ENCODE measurements around the gene TRPM4.

Gene TRPM4

DNA sequence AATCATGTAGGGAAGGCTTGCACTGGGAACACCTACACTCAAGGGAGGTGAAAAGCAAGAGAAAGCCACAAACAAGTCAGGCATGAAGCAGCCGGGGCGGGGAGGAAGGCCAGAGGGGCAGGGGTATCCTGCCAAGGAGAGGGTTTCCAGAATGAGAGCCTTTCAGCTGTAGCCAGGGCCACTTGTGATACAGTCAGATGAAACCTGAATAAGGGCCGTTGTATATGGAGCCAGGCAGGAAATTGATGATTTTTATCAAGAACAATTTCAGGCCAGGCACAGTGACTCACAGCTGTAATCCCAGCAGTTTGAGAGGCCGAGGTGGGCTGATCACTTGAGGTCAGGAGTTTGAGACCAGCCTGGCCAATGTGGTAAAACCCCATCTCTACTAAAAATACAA, 4.4 kb downstream of the TRPM4 start:
- Histone ChIP-seq H3K4me2 (ENCODE audit: insufficient read depth, low read length) (no peak overlapping the region), H3K27ac (ENCODE audit: low read length) (no peak overlapping the region), H3K9ac (ENCODE audit: low read depth, low read length) (no peak overlapping the region), H2AFZ (ENCODE audit: low read depth, low read length) (no peak overlapping the region), H3K36me3 (ENCODE audit: insufficient read depth, low read length) (no peaks in the 10 kb centered on the region), H3K79me2 (ENCODE audit: insufficient read depth, low read length) (no peaks in the 10 kb centered on the region), H3K4me1 (ENCODE audit: insufficient read depth, low read length) (peaks cover 7% of the 10 kb centered on the region), H3K27me3 (ENCODE audit: insufficient read depth, low read length, poor library complexity) (peaks cover 12% of the 10 kb centered on the region), H3K9me3 (ENCODE audit: insufficient read depth, low read length, severe bottlenecking) (no peaks in the 10 kb centered on the region), H4K20me1 (ENCODE audit: insufficient read depth, low read length) (no peaks in the 10 kb centered on the region), H3K4me3 (ENCODE audit: low read depth in 1 of 2, low read length in 2 of 2) (no peak overlapping the region)
- DNase-seq (no peak), ATAC-seq (ENCODE audit: insufficient read depth, low read depth) (no peak)
- no peak for TF ChIP-seq EZH2 (IDR thresholded peaks at IDR 0.05; ENCODE audit: borderline replicate concordance, low read depth, low read length, severe bottlenecking)
- TF ChIP-seq, protein P1, sequence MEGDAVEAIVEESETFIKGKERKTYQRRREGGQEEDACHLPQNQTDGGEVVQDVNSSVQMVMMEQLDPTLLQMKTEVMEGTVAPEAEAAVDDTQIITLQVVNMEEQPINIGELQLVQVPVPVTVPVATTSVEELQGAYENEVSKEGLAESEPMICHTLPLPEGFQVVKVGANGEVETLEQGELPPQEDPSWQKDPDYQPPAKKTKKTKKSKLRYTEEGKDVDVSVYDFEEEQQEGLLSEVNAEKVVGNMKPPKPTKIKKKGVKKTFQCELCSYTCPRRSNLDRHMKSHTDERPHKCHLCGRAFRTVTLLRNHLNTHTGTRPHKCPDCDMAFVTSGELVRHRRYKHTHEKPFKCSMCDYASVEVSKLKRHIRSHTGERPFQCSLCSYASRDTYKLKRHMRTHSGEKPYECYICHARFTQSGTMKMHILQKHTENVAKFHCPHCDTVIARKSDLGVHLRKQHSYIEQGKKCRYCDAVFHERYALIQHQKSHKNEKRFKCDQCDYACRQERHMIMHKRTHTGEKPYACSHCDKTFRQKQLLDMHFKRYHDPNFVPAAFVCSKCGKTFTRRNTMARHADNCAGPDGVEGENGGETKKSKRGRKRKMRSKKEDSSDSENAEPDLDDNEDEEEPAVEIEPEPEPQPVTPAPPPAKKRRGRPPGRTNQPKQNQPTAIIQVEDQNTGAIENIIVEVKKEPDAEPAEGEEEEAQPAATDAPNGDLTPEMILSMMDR (IDR thresholded peaks at IDR 0.05; ENCODE audit: borderline replicate concordance, extremely low read depth, low read length, poor library complexity, severe bottlenecking) = no peak

DNA sequence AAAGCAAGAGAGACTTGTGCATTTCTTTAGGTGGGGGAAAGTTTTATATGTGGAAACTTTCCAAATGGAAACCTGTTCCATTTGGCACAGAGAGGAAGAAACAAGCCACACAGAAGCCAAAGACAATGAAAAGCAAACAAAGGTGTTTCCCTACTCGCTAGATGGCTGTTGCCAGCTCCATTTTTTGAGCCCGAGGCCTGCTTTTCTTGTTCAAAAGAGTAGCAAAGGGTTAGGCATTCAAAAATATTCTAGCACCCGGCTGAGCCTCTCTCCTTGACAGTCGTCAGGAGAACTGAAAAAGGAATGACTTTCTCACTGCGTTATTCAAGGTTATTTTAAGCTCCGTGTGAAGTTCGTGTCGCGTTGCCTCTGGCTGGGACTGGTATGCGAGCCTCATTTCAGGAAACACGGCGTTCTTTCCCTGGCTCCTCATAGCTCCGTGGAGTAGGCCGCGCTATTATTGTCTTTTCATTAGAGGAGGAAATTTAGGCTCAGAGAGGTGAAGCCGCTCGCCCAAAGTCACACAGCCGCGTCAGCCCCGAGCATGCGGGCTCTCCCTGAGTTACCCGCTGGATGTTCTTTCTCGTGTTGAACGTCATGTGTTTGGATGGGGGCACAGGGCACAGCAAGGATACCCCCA, 7.6 kb downstream of the TRPM4 start:
- Histone ChIP-seq H3K9ac (ENCODE audit: low read depth, low read length) (no peak overlapping the region), H3K36me3 (ENCODE audit: insufficient read depth, low read length) (no peaks in the 10 kb centered on the region), H3K9me3 (ENCODE audit: insufficient read depth, low read length, severe bottlenecking) (no peaks in the 10 kb centered on the region), H3K27ac (ENCODE audit: low read length) (no peak overlapping the region), H3K27me3 (ENCODE audit: insufficient read depth, low read length, poor library complexity) (no peaks in the 10 kb centered on the region), H2AFZ (ENCODE audit: low read depth, low read length) (no peak overlapping the region), H3K4me1 (ENCODE audit: insufficient read depth, low read length) (no peaks in the 10 kb centered on the region), H3K79me2 (ENCODE audit: insufficient read depth, low read length) (no peaks in the 10 kb centered on the region), H3K4me2 (ENCODE audit: insufficient read depth, low read length) (no peak overlapping the region), H3K4me3 (ENCODE audit: low read depth in 1 of 2, low read length in 2 of 2) (no peak overlapping the region), H4K20me1 (ENCODE audit: insufficient read depth, low read length) (no peaks in the 10 kb centered on the region)
- TF ChIP-seq EZH2 (IDR thresholded peaks at IDR 0.05; ENCODE audit: borderline replicate concordance, low read depth, low read length, severe bottlenecking) = no peak
- TF ChIP-seq, protein P1 (IDR thresholded peaks at IDR 0.05; ENCODE audit: borderline replicate concordance, extremely low read depth, low read length, poor library complexity, severe bottlenecking) = no peak
- no peak for DNase-seq
- no peak for ATAC-seq (ENCODE audit: insufficient read depth, low read depth)

DNA sequence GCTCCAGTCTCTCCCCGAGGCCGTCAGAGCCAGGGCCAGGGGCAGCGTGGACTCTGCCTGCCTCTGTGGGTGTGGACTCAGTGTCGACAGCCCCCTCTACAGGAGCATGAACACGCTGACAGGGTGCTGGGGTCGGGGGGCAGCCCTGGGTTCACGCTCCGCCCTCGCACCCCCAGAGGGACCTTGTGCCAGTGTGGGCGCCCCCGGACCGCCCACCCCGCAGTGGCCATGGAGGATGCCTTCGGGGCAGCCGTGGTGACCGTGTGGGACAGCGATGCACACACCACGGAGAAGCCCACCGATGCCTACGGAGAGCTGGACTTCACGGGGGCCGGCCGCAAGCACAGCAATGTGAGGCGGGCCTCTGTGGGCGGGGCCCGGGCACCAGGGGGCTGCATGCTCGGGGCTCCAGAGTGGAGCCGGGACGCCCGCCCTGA, 8.3 kb downstream of the TRPM4 start:
- Histone ChIP-seq H2AFZ (ENCODE audit: low read depth, low read length) (no peak overlapping the region), H3K4me3 (ENCODE audit: low read depth in 1 of 2, low read length in 2 of 2) (no peak overlapping the region)

More for the DNA sequence above, 8.3 kb downstream of the TRPM4 start:
- Histone ChIP-seq H3K36me3 (ENCODE audit: insufficient read depth, low read length) (no peaks in the 10 kb centered on the region), H3K27me3 (ENCODE audit: insufficient read depth, low read length, poor library complexity) (no peaks in the 10 kb centered on the region), H4K20me1 (ENCODE audit: insufficient read depth, low read length) (no peaks in the 10 kb centered on the region), H3K27ac (ENCODE audit: low read length) (no peak overlapping the region), H3K4me2 (ENCODE audit: insufficient read depth, low read length) (no peak overlapping the region), H3K9ac (ENCODE audit: low read depth, low read length) (no peak overlapping the region), H3K9me3 (ENCODE audit: insufficient read depth, low read length, severe bottlenecking) (no peaks in the 10 kb centered on the region), H3K4me1 (ENCODE audit: insufficient read depth, low read length) (no peaks in the 10 kb centered on the region), H3K79me2 (ENCODE audit: insufficient read depth, low read length) (no peaks in the 10 kb centered on the region)
- ATAC-seq (ENCODE audit: insufficient read depth, low read depth) (no peak), DNase-seq (no peak)
- TF ChIP-seq, protein P1 (IDR thresholded peaks at IDR 0.05; ENCODE audit: borderline replicate concordance, extremely low read depth, low read length, poor library complexity, severe bottlenecking) = no peak
- TF ChIP-seq EZH2 (IDR thresholded peaks at IDR 0.05; ENCODE audit: borderline replicate concordance, low read depth, low read length, severe bottlenecking) = no peak

All from DND-41 (cell line).